HCT116 (cell line): ENCODE results near the gene RGS13. TPM values are rescaled to one million over a fixed set of nuclear protein-coding genes. Genes with fewer than 3 reads are reported as not detected.

Experiments used
- ATAC-seq: fragments of 200-7000 bp; cut with Tn5 transposase; 2 replicates; pipeline ENCODE4 v1.9.1; 2020; ENCODE audit warnings: mild to moderate bottlenecking, moderate library complexity
- BruUV-seq: library from RNA; stranded (reverse); fragments of 400-500 nt; replicated peaks from 2 replicates; lab custom pipeline; 2021; lab: Mats Ljungman, UMichigan
- CTCF ChIA-PET: fragments of 300-600 bp; sonication (Branson Sonifier 250); formaldehyde crosslinking; loops from one replicate; lab custom pipeline; 2021; ENCODE audit warnings: antibody characterized with exemption; lab: Charles Lee
- POLR2A ChIA-PET: fragments of 300-600, 350-600 bp; sonication (Branson Sonifier 250); formaldehyde crosslinking; loops from one replicate; lab custom pipeline; 2021; ENCODE audit warnings: antibody characterized with exemption; lab: Charles Lee
- RAD21 ChIA-PET, 2 experiments: fragments of 300-600 bp; sonication (Branson Sonifier 250); formaldehyde crosslinking; loops; one replicate each; lab custom pipeline; 2023; ENCODE audit warnings: low total read pairs in 2 of 2; ENCODE audit not compliant: uncharacterized antibody in 2 of 2, unreplicated experiment in 2 of 2, low non-redundant PET in 1 of 2; lab: Charles Lee
- DNase-seq: peaks from one replicate; pipeline ENCODE4 v3.0.0-alpha.2; 2010; ENCODE audit warnings: low read depth, low spot score
- H2AFZ ChIP-seq: fragments of 200-600 bp; shearing (Covaris generic), sonication (generic); 2 replicates; pipeline ENCODE4 v1.6.1; 2017; ENCODE audit warnings: low read depth, mixed run types, mixed read lengths, antibody characterized with exemption, low read length; ENCODE audit not compliant: poor library complexity, severe bottlenecking
- H3K27ac ChIP-seq: 2 replicates; pipeline ENCODE4 v1.5.1; 2012; ENCODE audit warnings: low read depth, low read length
- H3K27me3 ChIP-seq: fragments of 200-600 bp; sonication (generic); 2 replicates; pipeline ENCODE4 v1.6.1; 2016; ENCODE audit warnings: mixed run types, low read length, mixed read lengths; ENCODE audit not compliant: insufficient read depth
- H3K36me3 ChIP-seq, 2 experiments: fragments of 200-500 bp in 1 of 2; fragments of 200-600 bp in 1 of 2; sonication (Bioruptor generic) in 1 of 2; sonication (generic) in 1 of 2; 2 replicates each; pipeline versions ENCODE4 v1.5.1 to v1.6.1; 2014 to 2016; ENCODE audit warnings: low read length in 2 of 2, inconsistent platforms in 1 of 2, mixed read lengths in 1 of 2, mixed run types in 1 of 2; ENCODE audit not compliant: insufficient read depth in 2 of 2, control insufficient read depth in 1 of 2
- H3K4me1 ChIP-seq, 2 experiments: fragments of 200-600 bp in 1 of 2; sonication (generic) in 1 of 2; 2 replicates each; pipeline versions ENCODE4 v1.5.1 to v1.6.1; 2012 to 2017; ENCODE audit warnings: low read length in 2 of 2, inconsistent platforms in 1 of 2, mild to moderate bottlenecking in 1 of 2, mixed read lengths in 1 of 2, mixed run types in 1 of 2, moderate library complexity in 1 of 2; ENCODE audit not compliant: insufficient read depth in 2 of 2, control insufficient read depth in 1 of 2
- H3K4me2 ChIP-seq: fragments of 200-600 bp; sonication (generic); 2 replicates; pipeline ENCODE4 v1.6.1; 2017; ENCODE audit warnings: mixed run types, low read length, mixed read lengths
- H3K4me3 ChIP-seq, 2 experiments: fragments of 200-600 bp in 1 of 2; sonication (generic) in 1 of 2; replicated peaks in 1 of 2; 2 replicates each; pipeline ENCODE4 v1.5.1; 2011 to 2016; ENCODE audit warnings: low read length in 2 of 2, control low read depth in 1 of 2, low read depth in 1 of 2, mild to moderate bottlenecking in 1 of 2, mixed read lengths in 1 of 2, mixed run types in 1 of 2
- H3K79me2 ChIP-seq: fragments of 200-600 bp; sonication (generic); 2 replicates; pipeline ENCODE4 v1.6.1; 2017; ENCODE audit warnings: mild to moderate bottlenecking, mixed run types, low read length, moderate library complexity, mixed read lengths; ENCODE audit not compliant: insufficient read depth
- H3K9ac ChIP-seq: fragments of 200-600 bp; sonication (generic); 2 replicates; pipeline ENCODE4 v1.6.1; 2016; ENCODE audit warnings: low read length, mixed read lengths
- H3K9me2 ChIP-seq: fragments of 200-600 bp; sonication (generic), shearing (Covaris generic); 2 replicates; pipeline ENCODE4 v1.6.1; 2017; ENCODE audit warnings: mixed run types, mild to moderate bottlenecking, moderate library complexity; ENCODE audit not compliant: insufficient read depth
- H3K9me3 ChIP-seq, 2 experiments: fragments of 200-500 bp in 1 of 2; fragments of 200-600 bp in 1 of 2; sonication (Bioruptor generic) in 1 of 2; sonication (generic) in 1 of 2; 2 replicates each; pipeline ENCODE4 v1.6.1; 2014 to 2017; ENCODE audit warnings: low read length in 2 of 2, mixed read lengths in 2 of 2, inconsistent platforms in 1 of 2, low read depth in 1 of 2, mild to moderate bottlenecking in 1 of 2, mixed run types in 1 of 2, moderate library complexity in 1 of 2; ENCODE audit not compliant: control insufficient read depth in 1 of 2, insufficient read depth in 1 of 2
- H4K20me1 ChIP-seq: fragments of 200-600 bp; sonication (generic), shearing (Covaris generic); 2 replicates; pipeline ENCODE4 v1.6.1; 2017; ENCODE audit warnings: mixed run types, mild to moderate bottlenecking, moderate library complexity; ENCODE audit not compliant: insufficient read depth
- CBX3 ChIP-seq: IDR thresholded peaks from 2 replicates; pipeline ENCODE4 v1.6.1; 2012; ENCODE audit warnings: low read depth
- CTCF ChIP-seq, 3 experiments: fragments of 200-600 bp in 1 of 3; sonication (generic) in 1 of 3; IDR thresholded peaks in 2 of 3; conservative IDR thresholded peaks in 1 of 3; 2 replicates each; pipeline ENCODE4 v1.5.1; 2012 to 2017; ENCODE audit warnings: low read depth in 2 of 3, low read length in 2 of 3, antibody characterized with exemption in 1 of 3, borderline replicate concordance in 1 of 3, control low read depth in 1 of 3, mild to moderate bottlenecking in 1 of 3, mixed read lengths in 1 of 3, mixed run types in 1 of 3, moderate library complexity in 1 of 3; ENCODE audit not compliant: insufficient read depth in 1 of 3
- FOSL1 ChIP-seq: IDR thresholded peaks from 2 replicates; pipeline ENCODE4 v1.6.1; 2012; ENCODE audit warnings: low read depth
- JUND ChIP-seq: IDR thresholded peaks from 2 replicates; pipeline ENCODE4 v1.6.1; 2012
- POLR2A ChIP-seq: IDR thresholded peaks from 2 replicates; pipeline ENCODE4 v1.7.0; 2011; ENCODE audit warnings: borderline replicate concordance; ENCODE audit not compliant: insufficient read depth, insufficient read length; ENCODE audit errors: extremely low read depth
- SP1 ChIP-seq: IDR thresholded peaks from 2 replicates; pipeline ENCODE4 v1.6.1; 2012; ENCODE audit warnings: low read depth
- SRF ChIP-seq: IDR thresholded peaks from 2 replicates; pipeline ENCODE4 v1.6.1; 2012; ENCODE audit warnings: low read depth
- intact Hi-C: fragments of 100-400 bp; cut with micrococcal nuclease; formaldehyde crosslinking; loops from 2 replicates; pipeline ENCODE4 v1.10.0; 2022
- total RNA-seq: library from RNA; stranded (reverse); gene quantifications from one replicate; pipeline ENCODE4 v1.2.1, GENCODE V29; 2021; ENCODE audit not compliant: unreplicated experiment

RGS13 gene
- total RNA-seq, 1 experiment from 2014 or later, result not detected

GRCh38 chr1:192601567-192601966 is 34.4 kb upstream of the RGS13 start:
- H3K9me2 ChIP-seq, result no peaks in the 10 kb centered on the region
- ATAC-seq, result no peak
- no TSS peak for BruUV-seq

More at GRCh38 chr1:192601567-192601966, 34.4 kb upstream of the RGS13 start:
- POLR2A ChIA-PET, result no interaction called here
- Histone ChIP-seq H3K9ac (no peak overlapping the region), H2AFZ (no peak overlapping the region), H3K4me2 (peak overlapping the region; percentile 16; the same call in 1 of the 2 replicates), H3K27me3 (no peaks in the 10 kb centered on the region), H3K4me3 (no peak overlapping the region), H4K20me1 (no peaks in the 10 kb centered on the region), H3K4me1 (peaks cover 0 to 6% of the 10 kb centered on the region in 2 experiments; a peak in 2 of 4 replicates), H3K27ac (no peak overlapping the region), H3K79me2 (no peaks in the 10 kb centered on the region), H3K9me3 (no peaks in the 10 kb centered on the region), H3K36me3 (no peaks in the 10 kb centered on the region)
- no peak for DNase-seq
- intact Hi-C loops, result no loop called here
- RAD21 ChIA-PET, result no interaction called here
- TF ChIP-seq POLR2A (no peak), CBX3 (no peak), SP1 (no peak), FOSL1 (peak; percentile 63), SRF (no peak), JUND (peak; percentile 29; the same call in 1 of the 2 replicates), CTCF (IDR thresholded peaks at IDR 0.05 in 2 of 3, conservative IDR thresholded peaks at IDR 0.05 in 1 of 3; ENCODE audit: borderline replicate concordance in 1 of 3, insufficient read depth in 1 of 3, low read depth in 2 of 3, low read length in 2 of 3) (no peak)
- CTCF ChIA-PET, result no interaction called here
